NOMO-1 treated with DMSO at 0.1 percent for 48 hours (cell line): ENCODE data around the gene CENPP.

ENCODE experiments used
- DNase-seq: peaks from one replicate; lab custom pipeline; 2025; ENCODE audit not compliant: unreplicated experiment; lab: John Stamatoyannopoulos, UW

CENPP gene

GRCh38 chr9:92503156-92503555 is 177.4 kb downstream of the CENPP start:
- DNase-seq = no peak

- DNase-seq = no peak
Observed at GRCh38 chr9:92504881-92505280, 179.1 kb downstream of the CENPP start.

DNA sequence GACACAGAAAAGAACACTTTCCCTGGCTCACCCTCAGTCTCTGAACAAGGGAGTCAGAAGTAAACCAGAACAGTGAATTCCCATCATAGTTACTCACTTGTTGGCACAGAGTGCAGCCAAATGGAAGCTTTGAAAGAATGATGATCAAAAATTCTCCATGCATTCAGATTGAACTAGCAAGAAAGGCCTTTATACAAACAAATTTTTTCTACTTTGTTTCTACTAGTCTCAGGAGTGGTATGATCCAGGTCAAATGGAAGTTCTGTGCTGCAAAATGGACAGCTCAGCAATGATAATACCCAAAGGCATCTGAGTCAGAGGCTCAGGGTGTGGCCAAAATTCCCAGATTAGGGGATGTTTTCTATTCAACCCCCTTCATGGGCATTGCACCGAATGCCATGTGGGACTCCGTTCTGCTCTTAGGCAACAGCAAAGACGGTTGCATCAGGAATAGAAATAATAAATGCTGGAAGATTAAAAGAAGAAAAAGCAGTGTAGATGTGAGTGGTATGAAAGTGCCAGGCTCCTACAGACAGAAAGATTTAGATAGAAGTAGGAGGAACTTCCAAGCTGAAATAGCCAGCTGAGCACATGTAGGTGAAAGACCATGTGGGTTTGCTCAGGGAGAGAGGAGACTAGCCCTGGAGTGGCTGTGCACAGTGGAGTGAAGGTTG is 180.6 kb downstream of the CENPP start:
- no peak for DNase-seq

DNA sequence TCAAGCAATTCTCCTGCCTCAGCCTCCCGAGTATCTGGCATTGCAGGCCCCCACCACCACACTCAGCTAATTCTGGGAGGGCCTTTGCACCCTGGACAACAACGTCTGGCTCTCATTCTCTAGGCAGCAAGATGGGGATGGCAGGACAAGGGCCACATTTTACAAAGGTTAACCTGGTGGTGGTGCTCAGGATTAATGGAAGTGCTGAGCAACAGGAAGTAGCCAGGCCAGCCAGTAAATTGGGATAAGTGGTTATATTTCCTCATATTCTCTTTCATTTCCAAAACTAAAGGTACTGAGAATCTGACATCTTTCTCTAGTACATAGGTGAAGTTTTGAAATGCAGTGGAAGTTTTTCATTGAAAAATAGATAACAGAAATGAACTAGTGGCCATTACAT is 181.3 kb downstream of the CENPP start:
- DNase-seq = no peak

DNA sequence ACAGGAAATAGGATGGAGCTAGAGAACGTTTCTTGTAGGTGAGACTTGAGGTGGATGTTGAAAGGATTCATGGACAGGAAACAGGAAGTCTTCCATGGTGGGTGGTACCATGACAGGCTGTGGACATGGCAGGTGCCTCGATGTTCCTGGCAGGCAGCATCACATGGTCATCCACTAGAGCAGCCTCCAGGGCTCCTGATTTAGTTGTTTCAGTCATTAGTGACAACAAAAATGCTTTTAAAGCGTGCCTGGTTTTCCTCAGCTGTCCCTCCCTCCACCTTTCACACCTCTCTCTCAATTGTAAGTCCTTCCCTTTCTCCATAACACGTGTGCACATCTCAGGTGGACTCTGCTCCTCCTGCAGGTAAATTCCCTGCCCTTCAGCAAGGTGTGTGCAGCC is 181.7 kb downstream of the CENPP start:
- DNase-seq = no peak

DNA sequence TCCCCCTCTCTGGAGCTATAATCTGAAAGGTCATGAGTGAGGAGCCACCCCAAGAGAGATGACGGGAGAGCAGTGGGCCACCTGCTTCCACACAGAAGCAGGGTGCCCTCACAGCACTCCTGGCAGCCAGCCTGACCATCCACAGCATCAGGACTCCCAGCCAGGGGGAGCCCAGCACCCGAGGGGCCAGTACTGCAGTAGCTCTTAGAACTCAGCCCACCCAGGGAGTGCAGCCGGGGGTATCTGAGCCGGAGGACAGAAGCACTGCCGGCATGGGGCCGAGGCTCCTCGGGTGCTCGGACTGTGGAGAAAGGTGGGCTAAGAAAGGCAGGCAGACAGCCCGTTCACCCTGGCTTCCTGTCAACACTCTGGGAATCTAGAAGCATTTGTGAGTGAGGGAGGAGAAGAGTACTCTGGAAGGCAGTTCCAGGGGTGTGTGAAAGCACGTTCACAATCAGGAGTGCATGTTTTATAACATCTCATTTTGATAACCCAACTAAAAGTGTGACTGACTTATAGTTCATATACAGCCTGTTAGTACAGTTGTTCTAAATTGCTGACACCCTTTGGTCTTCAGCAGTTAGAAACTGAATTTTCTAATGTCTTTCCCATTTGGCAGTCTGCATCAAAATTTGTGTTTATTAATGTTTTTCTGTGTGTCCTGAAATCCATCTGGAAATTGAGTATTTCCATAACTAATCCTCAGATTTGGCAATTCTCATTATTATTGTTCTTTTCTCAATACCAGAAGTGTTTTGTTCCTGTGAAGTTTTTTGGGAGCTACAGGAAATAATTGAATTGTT is 182.5 kb downstream of the CENPP start:
- no peak for DNase-seq

GRCh38 chr9:92509050-92509449 is 183.3 kb downstream of the CENPP start:
- DNase-seq = no peak

GRCh38 chr9:92510747-92511146 is 185.0 kb downstream of the CENPP start:
- DNase-seq = no peak

DNA sequence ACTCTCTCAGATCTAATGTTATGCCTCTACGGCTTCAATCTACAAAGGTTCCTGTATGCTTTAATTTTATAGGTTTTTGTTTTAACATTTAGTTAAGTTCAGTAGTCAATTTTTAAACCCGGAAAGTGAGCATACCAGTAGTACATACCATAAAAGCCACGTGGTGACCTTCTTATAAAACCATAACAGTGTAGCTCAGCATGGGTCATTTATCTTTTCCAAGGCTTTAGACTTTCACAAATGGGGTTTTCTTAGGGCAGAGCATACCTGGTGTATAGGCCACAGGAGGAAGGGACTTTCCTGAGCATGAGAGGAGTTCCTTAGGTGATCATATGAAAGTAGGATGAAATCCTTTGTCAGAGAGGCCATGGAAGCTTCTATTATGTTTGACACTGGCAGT is 186.9 kb downstream of the CENPP start:
- DNase-seq = no peak

DNA sequence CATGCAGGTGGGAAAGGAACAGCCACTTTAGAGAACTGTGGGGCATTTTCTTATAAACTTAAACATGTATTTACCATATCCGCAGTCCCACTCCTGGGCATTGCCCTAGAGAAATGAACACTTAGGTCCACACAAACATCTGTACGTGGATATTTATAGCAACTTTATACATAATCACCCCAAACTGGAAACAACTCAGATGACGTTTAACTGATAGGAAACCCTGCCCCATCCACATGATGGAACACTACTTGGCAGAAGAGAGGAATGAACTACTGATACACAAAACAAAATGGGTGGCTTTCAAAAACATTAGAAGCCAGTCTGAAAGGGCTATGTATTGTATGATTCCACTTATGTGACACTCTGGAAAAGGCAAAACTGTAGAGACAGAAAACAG is 187.6 kb downstream of the CENPP start:
- no peak for DNase-seq

DNA sequence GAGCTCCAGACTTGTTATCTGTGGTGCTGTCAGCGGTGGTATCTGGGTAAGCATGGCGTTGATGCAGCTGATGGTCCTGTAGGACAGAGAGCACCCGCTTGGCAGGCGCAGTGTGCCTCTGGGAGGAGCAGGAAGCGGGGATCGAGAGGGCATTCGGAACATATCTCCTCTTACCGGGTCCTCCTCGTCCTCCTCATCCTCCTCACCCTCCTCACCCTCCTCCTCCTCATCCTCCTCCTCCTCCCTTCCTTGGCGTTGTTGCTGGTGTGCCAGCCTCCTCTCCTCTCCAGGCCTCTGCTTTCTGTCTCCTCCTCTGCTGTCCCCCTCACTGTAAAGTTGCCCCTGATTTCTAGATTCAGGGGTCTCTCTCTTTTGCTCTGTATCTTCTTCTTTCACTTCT is 188.9 kb downstream of the CENPP start:
- DNase-seq = no peak

DNA sequence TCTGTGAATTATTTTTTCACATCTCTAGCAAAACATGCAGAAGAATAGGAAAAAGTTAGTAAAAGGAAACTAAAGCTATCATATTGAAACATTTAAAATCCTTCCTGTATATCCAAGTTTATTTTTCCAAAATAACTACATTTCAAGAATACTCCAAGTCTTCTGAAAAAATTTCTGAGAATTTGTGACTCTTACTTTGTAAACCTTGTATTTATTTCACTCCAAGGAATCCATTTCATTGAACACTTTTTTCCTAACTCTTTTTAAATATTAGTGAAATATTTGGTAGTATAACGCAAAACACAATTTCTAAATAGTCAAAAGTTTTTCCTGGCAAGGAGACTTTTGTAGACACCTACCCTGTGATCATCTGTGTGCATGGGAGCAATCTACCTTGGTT is 190.8 kb downstream of the CENPP start:
- DNase-seq = no peak

DNA sequence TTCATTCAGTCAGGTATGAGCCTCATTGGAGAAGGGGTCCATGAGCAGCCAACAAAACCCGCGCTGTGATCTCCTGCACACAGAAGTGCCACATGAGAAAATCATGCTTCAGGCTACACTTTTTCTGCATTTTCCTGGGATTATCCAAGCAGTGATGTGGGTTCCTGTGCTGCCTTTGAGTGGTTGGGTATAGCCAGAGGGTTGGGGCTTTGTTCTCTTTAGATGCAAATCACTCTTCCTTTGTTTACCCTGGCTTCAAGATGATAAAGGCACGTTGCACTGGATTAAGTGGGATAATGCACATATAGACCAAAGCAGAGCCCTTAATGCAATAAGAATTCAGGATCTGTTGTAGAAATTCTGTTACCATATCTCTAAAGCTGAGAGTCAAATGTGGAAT is 191.3 kb downstream of the CENPP start:
- no peak for DNase-seq

DNA sequence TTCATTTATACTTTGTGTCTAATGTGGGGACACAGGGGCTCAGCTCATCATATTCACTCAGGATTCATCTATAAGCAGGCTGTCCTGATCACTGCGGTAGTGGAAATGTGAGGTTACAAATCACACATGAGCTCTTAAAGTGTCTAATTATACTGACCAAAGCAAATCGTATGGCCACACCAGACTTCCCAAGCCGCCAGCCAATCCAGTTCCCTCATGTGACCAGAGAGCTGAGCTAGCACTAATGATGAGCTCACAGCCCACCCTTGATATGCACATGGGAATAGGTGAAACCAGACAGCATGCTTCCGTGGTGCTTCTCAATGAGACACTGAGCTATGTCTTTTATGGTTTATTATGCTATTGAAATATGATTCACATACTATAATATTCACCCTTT is 192.4 kb downstream of the CENPP start:
- no peak for DNase-seq

- no peak for DNase-seq
Observed at GRCh38 chr9:92520837-92521236, 195.1 kb downstream of the CENPP start.

DNA sequence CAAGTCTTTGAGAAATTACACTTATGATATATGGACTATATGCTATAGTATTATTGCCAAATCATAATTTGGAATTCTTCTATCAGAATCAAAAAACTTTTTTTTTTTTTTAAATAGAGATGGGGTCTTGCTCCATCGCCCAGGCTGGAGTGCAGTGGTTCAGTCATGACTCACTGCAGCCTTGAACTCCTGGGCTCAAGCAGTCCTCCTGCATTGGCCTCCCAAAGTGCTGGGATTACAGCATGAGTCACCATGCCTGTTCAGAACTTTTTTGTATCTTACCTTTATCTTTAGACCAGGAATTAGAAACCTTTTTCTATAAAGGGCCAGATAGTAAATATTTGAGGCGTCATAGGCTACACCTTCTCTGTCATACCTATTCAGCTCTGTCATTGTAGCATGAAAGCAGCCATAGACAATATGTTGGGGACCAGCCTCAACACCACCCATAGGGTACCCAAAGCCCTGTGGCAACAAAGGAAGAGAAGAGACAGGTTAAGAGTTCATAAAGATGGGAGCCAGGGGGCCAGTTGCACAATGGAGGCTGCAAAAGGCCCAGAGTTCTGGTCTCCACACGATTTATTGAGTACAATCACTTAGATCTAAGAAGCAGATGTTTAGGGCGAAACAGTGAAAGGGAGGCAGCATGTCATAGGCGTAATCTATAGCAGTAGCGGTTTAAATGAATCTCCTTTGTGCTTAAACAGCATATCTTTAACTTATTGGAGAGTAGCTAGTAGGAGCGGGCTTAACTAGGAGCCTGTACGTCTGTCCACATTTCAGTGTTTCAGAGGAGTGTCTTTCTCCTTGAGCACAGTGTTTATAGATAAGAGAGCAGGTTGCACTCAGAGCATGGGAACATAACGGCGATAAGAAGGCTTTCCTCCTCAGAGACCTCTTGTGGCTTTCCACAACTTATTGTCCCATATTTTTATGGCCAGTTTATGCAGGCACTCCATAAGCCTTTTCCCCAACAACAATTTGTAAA is 197.5 kb downstream of the CENPP start:
- DNase-seq = no peak

DNA sequence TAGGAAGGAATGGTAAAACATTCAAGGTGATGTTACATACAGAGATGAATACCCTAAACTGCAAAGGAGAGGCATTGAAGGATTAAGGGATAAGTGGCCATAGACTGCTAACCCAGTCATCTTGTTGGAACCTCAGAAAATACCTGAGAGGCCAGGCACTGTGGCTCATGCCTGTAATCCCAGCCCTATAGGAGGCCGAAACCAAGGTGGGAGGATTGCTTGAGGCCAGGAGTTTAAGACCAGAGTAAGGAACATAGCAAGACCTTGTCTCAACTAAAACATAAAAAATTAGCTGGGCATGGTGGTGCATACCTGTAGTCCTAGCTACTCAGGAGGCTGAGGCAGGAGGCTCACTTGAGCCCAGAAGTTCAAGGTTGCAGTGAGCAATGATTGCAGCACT is 199.1 kb downstream of the CENPP start:
- DNase-seq = no peak

DNA sequence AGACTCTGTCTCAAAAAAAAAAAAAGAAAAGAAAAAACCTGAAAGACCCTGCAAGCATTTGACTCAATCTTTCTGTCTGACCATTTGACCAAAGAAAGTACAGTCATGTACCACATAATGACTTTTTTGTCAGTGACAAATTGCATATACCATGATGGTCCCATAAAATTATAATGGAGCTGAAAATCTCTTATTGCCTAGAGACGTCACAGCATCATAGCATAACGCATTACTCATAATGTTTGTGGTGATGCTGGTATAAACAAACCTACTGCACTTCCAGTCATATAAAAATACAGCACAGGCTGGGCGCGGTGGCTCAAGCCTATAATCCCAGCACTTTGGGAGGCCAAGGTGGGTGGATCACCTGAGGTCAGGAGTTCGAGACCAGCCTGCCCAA is 199.6 kb downstream of the CENPP start:
- no peak for DNase-seq

DNA sequence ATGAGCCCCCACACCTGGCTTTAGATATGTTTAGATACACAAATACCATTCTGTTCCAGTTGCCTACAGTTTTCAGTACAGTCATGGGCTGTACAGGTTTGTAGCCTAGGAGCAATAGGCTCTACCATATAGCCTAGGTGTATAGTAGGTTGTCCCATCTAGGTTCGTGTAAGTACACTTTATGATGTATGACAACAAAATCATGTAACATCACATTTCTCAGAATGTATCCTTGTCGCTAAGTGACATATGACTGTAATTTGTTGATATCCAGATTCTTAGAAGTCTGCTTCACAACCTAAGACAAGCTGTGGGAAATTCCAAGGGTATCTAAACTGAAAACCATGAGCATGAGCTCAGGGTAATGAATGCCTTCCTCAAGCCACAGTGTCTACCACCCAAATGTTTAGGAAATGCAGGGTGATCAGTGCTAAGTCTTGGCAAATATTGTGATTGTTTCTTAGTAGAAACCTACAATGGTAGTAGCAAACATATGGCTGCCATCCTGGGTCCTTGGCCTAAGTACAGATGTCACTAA is 201.6 kb downstream of the CENPP start:
- DNase-seq = no peak

- no peak for DNase-seq
Observed at GRCh38 chr9:92527832-92528521, 202.2 kb downstream of the CENPP start.

GRCh38 chr9:92528522-92528849 is 202.7 kb downstream of the CENPP start:
- no peak for DNase-seq
